MCF 10A (cell line): Measurements from ENCODE around the gene TRAF5. TPM values are rescaled to one million over a fixed set of nuclear protein-coding genes. Genes with fewer than 3 reads are reported as not detected.
A peak's percentile ranks its signal among the peaks of the same experiment; 100 is the strongest.
"Not testable (repeated sequence)": the region's sequence is repeated elsewhere in the genome, so short reads cannot be mapped to it uniquely, and the experiment has no call there.

Experiments used
- BruUV-seq: library from RNA; stranded (reverse); fragments of 400-500 nt; replicated peaks from 2 replicates; lab custom pipeline; 2021; lab: Mats Ljungman, UMichigan
- CTCF ChIA-PET: fragments of 300-600 bp; sonication (Branson Sonifier 250); formaldehyde crosslinking; extraction: SDS; loops from one replicate; lab custom pipeline; 2021; ENCODE audit warnings: antibody characterized with exemption, inconsistent platforms; lab: Yijun Ruan, JAX
- POLR2A ChIA-PET: fragments of 300-600, 350-650 bp; sonication (Branson Sonifier 250); formaldehyde crosslinking; extraction: SDS; loops from one replicate; lab custom pipeline; 2020; ENCODE audit warnings: antibody characterized with exemption, inconsistent platforms; lab: Yijun Ruan, JAX
- DNase-seq: peaks from one replicate; pipeline ENCODE4 v3.0.0-alpha.2; 2018; ENCODE audit not compliant: unreplicated experiment
- H3K27ac Mint-ChIP-seq: one replicate; pipeline ENCODE4 v1.8.0; 2022; ENCODE audit warnings: mild to moderate bottlenecking, low read depth, mixed read lengths; ENCODE audit not compliant: unreplicated experiment
- H3K27me3 Mint-ChIP-seq: one replicate; pipeline ENCODE4 v1.8.0; 2022; ENCODE audit warnings: mixed read lengths; ENCODE audit not compliant: insufficient read depth, unreplicated experiment
- H3K36me3 Mint-ChIP-seq: one replicate; pipeline ENCODE4 v1.8.0; 2022; ENCODE audit warnings: mild to moderate bottlenecking, moderate library complexity, mixed read lengths; ENCODE audit not compliant: insufficient read depth, unreplicated experiment
- H3K4me1 Mint-ChIP-seq: one replicate; pipeline ENCODE4 v1.8.0; 2022; ENCODE audit warnings: mixed read lengths; ENCODE audit not compliant: insufficient read depth, unreplicated experiment
- H3K4me3 Mint-ChIP-seq: one replicate; pipeline ENCODE4 v1.8.0; 2022; ENCODE audit warnings: mild to moderate bottlenecking, moderate library complexity, mixed read lengths; ENCODE audit not compliant: unreplicated experiment
- H3K9me3 Mint-ChIP-seq: one replicate; pipeline ENCODE4 v1.8.0; 2022; ENCODE audit warnings: mixed read lengths; ENCODE audit not compliant: unreplicated experiment
- CTCF ChIP-seq: fragments of 200-600 bp; IDR thresholded peaks from one replicate; pipeline ENCODE4 v1.8.0; 2022; ENCODE audit warnings: antibody characterized with exemption, mild to moderate bottlenecking; ENCODE audit not compliant: unreplicated experiment
- intact Hi-C: fragments of 100-400 bp; cut with micrococcal nuclease; formaldehyde crosslinking; loops from 2 replicates; pipeline ENCODE4 v1.14.1; 2022
- total RNA-seq: library from RNA; stranded (reverse); gene quantifications from 2 replicates; pipeline ENCODE4 v1.2.3, GENCODE V29; 2022

TRAF5 gene
- total RNA-seq, 1 experiment from 2014 or later, result 16.0 TPM

GRCh38 chr1:211401751-211402150, 75.1 kb downstream of the TRAF5 start:
- H3K4me1 Mint-ChIP-seq, H3K4me3 Mint-ChIP-seq, H3K27ac Mint-ChIP-seq, DNase-seq, H3K27me3 Mint-ChIP-seq, BruUV-seq, intact Hi-C loops: not testable (repeated sequence)
- Mint-ChIP-seq H3K36me3 (peaks cover 19% of the 10 kb centered on the region), H3K9me3 (peaks cover 24% of the 10 kb centered on the region)
- ChIA-PET CTCF (interaction anchor here (1.0 kb wide), 1 partner anchor 13 kb away, joined by 3 read pairs; no protein-coding TSS in a partner anchor), POLR2A (interaction anchor here (0.6 to 2.4 kb wide), 2 partner anchors 19 to 1013 kb away, joined by 3 to 6 read pairs; partner anchors contain the start of gene PACC1)

- peaks cover 23% of the 10 kb centered on the region for H3K9me3 Mint-ChIP-seq
- H3K27ac Mint-ChIP-seq, H3K4me3 Mint-ChIP-seq, BruUV-seq, H3K4me1 Mint-ChIP-seq, intact Hi-C loops, POLR2A ChIA-PET, H3K27me3 Mint-ChIP-seq, DNase-seq, H3K36me3 Mint-ChIP-seq: not testable (repeated sequence)
- CTCF ChIA-PET, result interaction anchor here (0.6 to 0.9 kb wide), 4 partner anchors 64 to 931 kb away, joined by 3 to 4 read pairs (median 3); no protein-coding TSS in a partner anchor
Measured at GRCh38 chr1:211406086-211406485, 79.5 kb downstream of the TRAF5 start.

GRCh38 chr1:211407749-211408148, 81.1 kb downstream of the TRAF5 start:
- H3K4me3 Mint-ChIP-seq, H3K36me3 Mint-ChIP-seq, intact Hi-C loops, H3K4me1 Mint-ChIP-seq, DNase-seq, H3K27ac Mint-ChIP-seq, BruUV-seq, H3K27me3 Mint-ChIP-seq: not testable (repeated sequence)
- peaks cover 22% of the 10 kb centered on the region for H3K9me3 Mint-ChIP-seq
- POLR2A ChIA-PET, result interaction anchor here (1.0 kb wide), 1 partner anchor 90 kb away, joined by 3 read pairs; no protein-coding TSS in a partner anchor
- CTCF ChIA-PET, result interaction anchor here (0.8 kb wide), 1 partner anchor 62 kb away, joined by 3 read pairs; no protein-coding TSS in a partner anchor

GRCh38 chr1:211411639-211412038, 85.0 kb downstream of the TRAF5 start:
- BruUV-seq, result no TSS peak
- POLR2A ChIA-PET, result no interaction called here
- TF ChIP-seq CTCF, result no peak
- peaks cover 30% of the 10 kb centered on the region for H3K9me3 Mint-ChIP-seq
- peaks cover 6% of the 10 kb centered on the region for H3K4me1 Mint-ChIP-seq
- CTCF ChIA-PET, result no interaction called here
- no peaks in the 10 kb centered on the region for H3K27me3 Mint-ChIP-seq
- intact Hi-C loops, result no loop called here
- no peak for DNase-seq
- no peak overlapping the region for H3K4me3 Mint-ChIP-seq
- no peak overlapping the region for H3K27ac Mint-ChIP-seq
- H3K36me3 Mint-ChIP-seq, result no peaks in the 10 kb centered on the region

GRCh38 chr1:211415700-211416099, 89.1 kb downstream of the TRAF5 start:
- TF ChIP-seq CTCF, result no peak
- H3K27me3 Mint-ChIP-seq, result no peaks in the 10 kb centered on the region
- CTCF ChIA-PET, result interaction anchor here (0.6 to 1.3 kb wide), 3 partner anchors 72 to 92 kb away, joined by 3 to 4 read pairs (median 3); no protein-coding TSS in a partner anchor
- peaks cover 24% of the 10 kb centered on the region for H3K4me1 Mint-ChIP-seq
- no TSS peak for BruUV-seq
- peak; percentile 16 for DNase-seq
- POLR2A ChIA-PET, result interaction anchor here (1.6 kb wide), 1 partner anchor 33 kb away, joined by 9 read pairs; no protein-coding TSS in a partner anchor
- intact Hi-C loops, result no loop called here
- H3K9me3 Mint-ChIP-seq, result peaks cover 24% of the 10 kb centered on the region
- H3K36me3 Mint-ChIP-seq, result no peaks in the 10 kb centered on the region
- H3K4me3 Mint-ChIP-seq, result peak overlapping the region; percentile 5
- no peak overlapping the region for H3K27ac Mint-ChIP-seq

- peaks cover 24% of the 10 kb centered on the region for H3K9me3 Mint-ChIP-seq
- peak overlapping the region; percentile 5 for H3K4me3 Mint-ChIP-seq
- peaks cover 29% of the 10 kb centered on the region for H3K4me1 Mint-ChIP-seq
- H3K27ac Mint-ChIP-seq, DNase-seq, BruUV-seq, H3K36me3 Mint-ChIP-seq, intact Hi-C loops, H3K27me3 Mint-ChIP-seq: not testable (repeated sequence)
- POLR2A ChIA-PET, result interaction anchor here (1.2 to 1.6 kb wide), 2 partner anchors 34 to 58 kb away, joined by 3 to 9 read pairs; no protein-coding TSS in a partner anchor
- CTCF ChIA-PET, result interaction anchor here (0.5 to 1.3 kb wide), 4 partner anchors 54 to 235 kb away, joined by 3 to 4 read pairs (median 3); no protein-coding TSS in a partner anchor
Measured at GRCh38 chr1:211416246-211416627, 89.6 kb downstream of the TRAF5 start.

- POLR2A ChIA-PET, result interaction anchor here (1.2 to 1.6 kb wide), 2 partner anchors 35 to 59 kb away, joined by 3 to 9 read pairs; no protein-coding TSS in a partner anchor
- CTCF ChIA-PET, result interaction anchor here (0.5 to 1.6 kb wide), 4 partner anchors 52 to 236 kb away, joined by 3 to 6 read pairs (median 4); no protein-coding TSS in a partner anchor
- peak; percentile 69 for DNase-seq
- BruUV-seq, H3K27me3 Mint-ChIP-seq, H3K36me3 Mint-ChIP-seq, intact Hi-C loops: not testable (repeated sequence)
- Mint-ChIP-seq H3K9me3 (peaks cover 24% of the 10 kb centered on the region), H3K4me3 (peak overlapping the region; percentile 59), H3K4me1 (peaks cover 34% of the 10 kb centered on the region), H3K27ac (peak overlapping the region; percentile 55)
Measured at GRCh38 chr1:211416628-211417323, 90.1 kb downstream of the TRAF5 start.
